Measurements from ENCODE around the gene CDC37.
A peak's percentile ranks its signal among the peaks of the same experiment; 100 is the strongest.
"Not testable (repeated sequence)": the region's sequence is repeated elsewhere in the genome, so short reads cannot be mapped to it uniquely, and the experiment has no call there.

Gene CDC37

GRCh38 chr19:10395003-10395402 is 8.3 kb downstream of the CDC37 start:
- DNase-seq (ENCODE audit: low read depth, low spot score) = no peak

- DNase-seq (ENCODE audit: low read depth, low spot score) = no peak
These were observed 10.2 kb downstream of the CDC37 start for GRCh38 chr19:10393137-10393536.

- no peak for DNase-seq (ENCODE audit: low read depth, low spot score)
These were observed 11.2 kb downstream of the CDC37 start for GRCh38 chr19:10392120-10392519.

- peak; percentile 82 for DNase-seq (ENCODE audit: low read depth, low spot score)
These were observed 12.6 kb downstream of the CDC37 start for GRCh38 chr19:10390652-10391286.

GRCh38 chr19:10389863-10390262 is 13.5 kb downstream of the CDC37 start:
- peak; percentile 39 for DNase-seq (ENCODE audit: low read depth, low spot score)

GRCh38 chr19:10388957-10389356 is 14.4 kb downstream of the CDC37 start:
- DNase-seq (ENCODE audit: low read depth, low spot score) = peak; percentile 88

- DNase-seq (ENCODE audit: low read depth, low spot score) = peak; percentile 71
These were observed 18.8 kb downstream of the CDC37 start for GRCh38 chr19:10384580-10384979.

GRCh38 chr19:10383223-10383499 is 20.2 kb downstream of the CDC37 start:
- DNase-seq (ENCODE audit: low read depth, low spot score) = not testable (repeated sequence)

- DNase-seq (ENCODE audit: low read depth, low spot score) = peak; percentile 100
These were observed 22.8 kb downstream of the CDC37 start, which contains the start of gene TYK2 for GRCh38 chr19:10380313-10381102. TSS of gene TYK2 (minus strand) at chr19:10380572. CDS start at chr19:10378406, 2,166 bp downstream.

GRCh38 chr19:10379880-10380312 is 23.4 kb downstream of the CDC37 start:
- DNase-seq (ENCODE audit: low read depth, low spot score) = no peak

GRCh38 chr19:10378124-10378523 is 25.2 kb downstream of the CDC37 start:
- DNase-seq (ENCODE audit: low read depth, low spot score) = no peak

GRCh38 chr19:10377140-10377640 is 26.2 kb downstream of the CDC37 start:
- not testable (repeated sequence) for DNase-seq (ENCODE audit: low read depth, low spot score)

GRCh38 chr19:10374931-10375330 is 28.4 kb downstream of the CDC37 start:
- DNase-seq (ENCODE audit: low read depth, low spot score) = no peak

GRCh38 chr19:10372690-10373089 is 30.7 kb downstream of the CDC37 start:
- DNase-seq (ENCODE audit: low read depth, low spot score) = no peak

- DNase-seq (ENCODE audit: low read depth, low spot score) = no peak
These were observed 35.1 kb downstream of the CDC37 start for GRCh38 chr19:10368101-10368803.

- DNase-seq (ENCODE audit: low read depth, low spot score) = not testable (repeated sequence)
These were observed 36.3 kb downstream of the CDC37 start for GRCh38 chr19:10366950-10367512.

- no peak for DNase-seq (ENCODE audit: low read depth, low spot score)
These were observed 37.8 kb downstream of the CDC37 start for GRCh38 chr19:10365518-10365917.

GRCh38 chr19:10364644-10365043 is 38.7 kb downstream of the CDC37 start:
- DNase-seq (ENCODE audit: low read depth, low spot score) = no peak

GRCh38 chr19:10363789-10364281 is 39.5 kb downstream of the CDC37 start:
- DNase-seq (ENCODE audit: low read depth, low spot score) = peak; percentile 21

- DNase-seq (ENCODE audit: low read depth, low spot score) = no peak
These were observed 41.1 kb downstream of the CDC37 start for GRCh38 chr19:10362259-10362658.

GRCh38 chr19:10361569-10362011 is 41.8 kb downstream of the CDC37 start:
- no peak for DNase-seq (ENCODE audit: low read depth, low spot score)

GRCh38 chr19:10356431-10356830 is 46.9 kb downstream of the CDC37 start:
- no peak for DNase-seq (ENCODE audit: low read depth, low spot score)

Measured in ELF-1 (cell line).